A673 (cell line): ENCODE measurements around the gene PTX4. TPM values are rescaled to one million over a fixed set of nuclear protein-coding genes. Genes with fewer than 3 reads are reported as not detected.

Experiments used
- BruUV-seq: library from RNA; stranded (reverse); fragments of 400-500 nt; replicated peaks from 2 replicates; lab custom pipeline; 2021; lab: Mats Ljungman, UMichigan
- CTCF ChIA-PET: fragments of 300-600 bp; sonication (Branson Sonifier 250); formaldehyde crosslinking; loops from one replicate; lab custom pipeline; 2022; ENCODE audit warnings: antibody characterized with exemption; lab: Charles Lee
- POLR2A ChIA-PET: fragments of 300-600 bp; sonication (Branson Sonifier 250); formaldehyde crosslinking; loops from one replicate; lab custom pipeline; 2022; ENCODE audit warnings: antibody characterized with exemption; ENCODE audit not compliant: low non-redundant PET; lab: Charles Lee
- DNase-seq: peaks from one replicate; pipeline ENCODE4 v3.0.0-alpha.2; 2015; ENCODE audit warnings: low spot score
- H3K27ac ChIP-seq: fragments of 200-600 bp; sonication (generic); 2 replicates; pipeline ENCODE4 v1.5.1; 2016; ENCODE audit warnings: mixed run types, low read depth, mild to moderate bottlenecking, mixed read lengths, antibody characterized with exemption, low read length; ENCODE audit not compliant: poor library complexity, severe bottlenecking
- H3K27me3 ChIP-seq: fragments of 200-600 bp; sonication (generic); replicated peaks from 2 replicates; pipeline ENCODE4 v1.6.1; 2017; ENCODE audit warnings: mixed run types, low read depth, mild to moderate bottlenecking, mixed read lengths, antibody characterized with exemption, low read length; ENCODE audit not compliant: insufficient read depth, poor library complexity
- H3K36me3 ChIP-seq: fragments of 200-600 bp; sonication (generic); 2 replicates; pipeline ENCODE4 v1.6.1; 2016; ENCODE audit warnings: mixed run types, mild to moderate bottlenecking, mixed read lengths, antibody characterized with exemption, low read length; ENCODE audit not compliant: insufficient read depth, poor library complexity, severe bottlenecking
- H3K4me1 ChIP-seq: fragments of 200-600 bp; sonication (generic); 2 replicates; pipeline ENCODE4 v1.6.1; 2017; ENCODE audit warnings: mixed run types, mild to moderate bottlenecking, mixed read lengths, antibody characterized with exemption, low read length; ENCODE audit not compliant: insufficient read depth, poor library complexity, severe bottlenecking
- H3K4me3 ChIP-seq: fragments of 200-600 bp; sonication (generic); 2 replicates; pipeline ENCODE4 v1.5.1; 2016; ENCODE audit warnings: low read depth, mixed run types, mild to moderate bottlenecking, mixed read lengths, low read length; ENCODE audit not compliant: poor library complexity, severe bottlenecking
- H3K9me3 ChIP-seq: fragments of 200-600 bp; sonication (generic); 2 replicates; pipeline ENCODE4 v1.6.1; 2016; ENCODE audit warnings: mixed run types, low read depth, mild to moderate bottlenecking, mixed read lengths, antibody characterized with exemption, low read length; ENCODE audit not compliant: poor library complexity, severe bottlenecking
- EZH2 ChIP-seq: fragments of 200-600 bp; sonication (generic); IDR thresholded peaks from 2 replicates; pipeline ENCODE4 v1.6.1; 2017; ENCODE audit warnings: borderline replicate concordance, low read depth, mild to moderate bottlenecking, mixed read lengths, antibody characterized with exemption, low read length; ENCODE audit not compliant: poor library complexity, severe bottlenecking
- intact Hi-C: fragments of 100-400 bp; cut with micrococcal nuclease; formaldehyde crosslinking; loops from one replicate; pipeline ENCODE4 v1.10.0; 2022; ENCODE audit not compliant: unreplicated experiment
- total RNA-seq: library from RNA; stranded (reverse); gene quantifications from 2 replicates; pipeline ENCODE4 v1.2.3, GENCODE V29; 2021
- TF ChIP-seq, protein P1 (sequence below): fragments of 300-800, 200-600 bp; sonication (generic); conservative IDR thresholded peaks from 2 replicates; pipeline ENCODE4 v1.5.1; 2017; ENCODE audit warnings: low read depth, mild to moderate bottlenecking, antibody characterized with exemption, low read length, moderate library complexity, mixed read lengths

Gene PTX4
- total RNA-seq, 1 experiment from 2014 or later: not detected

DNA sequence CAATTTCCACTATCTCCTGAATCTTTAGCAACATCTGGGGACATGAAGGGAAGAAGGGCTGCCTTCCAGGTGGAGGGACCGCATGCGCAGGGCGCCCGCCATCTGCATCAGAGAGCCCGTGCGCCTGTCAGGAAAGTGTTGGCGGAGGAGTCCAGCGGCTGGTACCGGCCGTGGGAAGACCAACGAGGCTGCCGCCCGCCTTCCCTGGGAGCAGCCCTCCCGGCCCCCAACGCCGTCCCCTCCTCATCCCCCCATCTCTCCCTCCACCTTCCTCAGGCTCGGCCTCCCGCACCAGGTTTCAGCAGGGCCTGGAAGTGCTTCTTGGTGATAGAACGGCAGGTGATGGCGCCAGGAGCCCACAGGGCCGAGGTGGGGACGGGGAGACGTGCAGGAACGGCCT lies 22.7 kb downstream of the PTX4 start:
- ChIA-PET POLR2A (no interaction called here), CTCF (no interaction called here)
- Histone ChIP-seq H3K36me3 (no peaks in the 10 kb centered on the region), H3K4me1 (no peaks in the 10 kb centered on the region), H3K27ac (no peak overlapping the region), H3K4me3 (no peak overlapping the region), H3K9me3 (no peaks in the 10 kb centered on the region), H3K27me3 (no peaks in the 10 kb centered on the region)
- DNase-seq: no peak
- no TSS peak for BruUV-seq
- TF ChIP-seq EZH2: no peak
- TF ChIP-seq, protein P1, sequence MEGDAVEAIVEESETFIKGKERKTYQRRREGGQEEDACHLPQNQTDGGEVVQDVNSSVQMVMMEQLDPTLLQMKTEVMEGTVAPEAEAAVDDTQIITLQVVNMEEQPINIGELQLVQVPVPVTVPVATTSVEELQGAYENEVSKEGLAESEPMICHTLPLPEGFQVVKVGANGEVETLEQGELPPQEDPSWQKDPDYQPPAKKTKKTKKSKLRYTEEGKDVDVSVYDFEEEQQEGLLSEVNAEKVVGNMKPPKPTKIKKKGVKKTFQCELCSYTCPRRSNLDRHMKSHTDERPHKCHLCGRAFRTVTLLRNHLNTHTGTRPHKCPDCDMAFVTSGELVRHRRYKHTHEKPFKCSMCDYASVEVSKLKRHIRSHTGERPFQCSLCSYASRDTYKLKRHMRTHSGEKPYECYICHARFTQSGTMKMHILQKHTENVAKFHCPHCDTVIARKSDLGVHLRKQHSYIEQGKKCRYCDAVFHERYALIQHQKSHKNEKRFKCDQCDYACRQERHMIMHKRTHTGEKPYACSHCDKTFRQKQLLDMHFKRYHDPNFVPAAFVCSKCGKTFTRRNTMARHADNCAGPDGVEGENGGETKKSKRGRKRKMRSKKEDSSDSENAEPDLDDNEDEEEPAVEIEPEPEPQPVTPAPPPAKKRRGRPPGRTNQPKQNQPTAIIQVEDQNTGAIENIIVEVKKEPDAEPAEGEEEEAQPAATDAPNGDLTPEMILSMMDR: no peak
- intact Hi-C loops: no loop called here

- TF ChIP-seq EZH2: no peak
- TF ChIP-seq, protein P1: no peak
- Histone ChIP-seq H3K27ac (no peak overlapping the region), H3K4me3 (no peak overlapping the region), H3K4me1 (no peaks in the 10 kb centered on the region), H3K36me3 (no peaks in the 10 kb centered on the region), H3K27me3 (no peaks in the 10 kb centered on the region), H3K9me3 (no peaks in the 10 kb centered on the region)
- intact Hi-C loops: no loop called here
- CTCF ChIA-PET: no interaction called here
- DNase-seq: no peak
- POLR2A ChIA-PET: no interaction called here
- no TSS peak for BruUV-seq
These were observed 23.2 kb downstream of the PTX4 start for GRCh38 chr16:1465567-1465915.

DNA sequence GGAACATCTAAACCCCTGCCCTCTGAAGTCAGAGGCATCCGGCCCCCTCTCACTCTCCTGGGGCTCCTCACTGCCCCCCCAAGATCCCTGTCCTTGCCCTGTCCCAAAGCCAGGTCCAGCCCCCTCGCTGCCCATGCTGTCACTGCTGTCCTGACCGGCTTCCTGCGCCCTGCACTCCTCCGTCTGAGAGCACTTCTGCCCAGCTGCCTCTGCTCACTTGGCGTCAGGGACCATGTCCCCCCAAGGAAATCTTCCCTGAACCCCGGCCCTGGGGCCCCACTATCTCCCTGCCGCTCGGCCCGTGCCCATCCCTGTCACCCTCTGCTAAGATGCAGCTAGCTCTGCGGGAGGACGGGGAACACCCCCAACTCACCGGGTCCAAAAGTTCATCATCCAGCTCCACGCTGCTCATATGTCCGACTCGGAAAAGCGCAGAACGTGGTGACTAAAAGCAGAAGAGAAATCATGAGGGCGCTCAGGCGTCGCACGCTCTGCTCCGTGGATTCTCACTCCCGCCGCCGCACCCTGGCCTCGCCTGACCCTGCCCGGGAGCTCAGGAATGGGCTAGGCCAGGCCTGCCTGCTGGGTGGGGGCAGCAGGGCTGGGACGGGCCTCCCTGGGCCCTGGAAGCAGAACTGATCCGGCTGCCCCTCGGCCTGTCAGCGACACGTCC lies 23.7 kb downstream of the PTX4 start:
- no TSS peak for BruUV-seq
- POLR2A ChIA-PET: interaction anchor here (0.6 kb wide), 1 partner anchor 131 kb away, joined by 3 read pairs; no protein-coding TSS in a partner anchor
- TF ChIP-seq, protein P1: no peak
- no peak for TF ChIP-seq EZH2
- Histone ChIP-seq H3K27ac (no peak overlapping the region), H3K4me3 (no peak overlapping the region), H3K27me3 (no peaks in the 10 kb centered on the region), H3K9me3 (no peaks in the 10 kb centered on the region), H3K36me3 (no peaks in the 10 kb centered on the region), H3K4me1 (no peaks in the 10 kb centered on the region)
- intact Hi-C loops: no loop called here
- no peak for DNase-seq
- CTCF ChIA-PET: interaction anchor here (0.5 kb wide), 1 partner anchor 22 kb away, joined by 9 read pairs; no protein-coding TSS in a partner anchor
